Activated CD8-positive, alpha-beta memory T cell treated with anti-CD3 and anti-CD28 coated beads for 36 hours (primary cell): ENCODE data around the gene ADGRD1. TPM values are rescaled to one million over a fixed set of nuclear protein-coding genes. Genes with fewer than 3 reads are reported as not detected.
"Not testable (repeated sequence)": the region's sequence is repeated elsewhere in the genome, so short reads cannot be mapped to it uniquely, and the experiment has no call there.

ENCODE experiments used
- CTCF ChIA-PET: fragments of 350-600 bp; sonication (Branson Sonifier 250); formaldehyde crosslinking; loops from one replicate; lab custom pipeline; 2021; ENCODE audit warnings: antibody characterized with exemption; lab: Charles Lee
- POLR2A ChIA-PET: fragments of 350-600 bp; sonication (Branson Sonifier 250); formaldehyde crosslinking; loops from one replicate; lab custom pipeline; 2021; ENCODE audit warnings: antibody characterized with exemption; lab: Charles Lee
- total RNA-seq, 2 experiments: library from RNA; stranded (reverse); gene quantifications; one replicate each; pipeline ENCODE4 v1.2.3, GENCODE V29; 2021

The ADGRD1 gene
- under 1 TPM; 0.57 to 0.78 TPM for total RNA-seq

GRCh38 chr12:130953771-130954543, at the start of gene ADGRD1:
Gene ADGRD1 (plus strand): TSS chr12:130953907. CDS start chr12:130954466, 559 bp downstream.
- CTCF ChIA-PET, result no interaction called here
- POLR2A ChIA-PET, result no interaction called here

- ChIA-PET POLR2A (no interaction called here), CTCF (no interaction called here)
Measured at GRCh38 chr12:130904064-130904463, 49.6 kb upstream of the ADGRD1 start.

- CTCF ChIA-PET, POLR2A ChIA-PET: not testable (repeated sequence)
Measured at GRCh38 chr12:130904936-130905455, 48.7 kb upstream of the ADGRD1 start.

- ChIA-PET CTCF (no interaction called here), POLR2A (no interaction called here)
Measured at GRCh38 chr12:130909111-130909510, 44.6 kb upstream of the ADGRD1 start.

GRCh38 chr12:130911193-130911592, 42.5 kb upstream of the ADGRD1 start:
- CTCF ChIA-PET, result no interaction called here
- POLR2A ChIA-PET, result no interaction called here

- ChIA-PET POLR2A (no interaction called here), CTCF (no interaction called here)
Measured at GRCh38 chr12:130911933-130912332, 41.8 kb upstream of the ADGRD1 start.

GRCh38 chr12:130916241-130916911, 37.3 kb upstream of the ADGRD1 start:
- POLR2A ChIA-PET, result no interaction called here
- CTCF ChIA-PET, result interaction anchor here (1.1 kb wide), 1 partner anchor 217 kb away, joined by 4 read pairs; no protein-coding TSS in a partner anchor

GRCh38 chr12:130917607-130918006, 36.1 kb upstream of the ADGRD1 start:
- ChIA-PET CTCF (no interaction called here), POLR2A (no interaction called here)

- POLR2A ChIA-PET, result no interaction called here
- CTCF ChIA-PET, result no interaction called here
Measured at GRCh38 chr12:130919086-130919485, 34.6 kb upstream of the ADGRD1 start.

GRCh38 chr12:130920119-130920703, 33.5 kb upstream of the ADGRD1 start:
- CTCF ChIA-PET, result no interaction called here
- POLR2A ChIA-PET, result no interaction called here

- ChIA-PET CTCF (interaction anchor here (0.6 kb wide), 1 partner anchor 203 kb away, joined by 3 read pairs; no protein-coding TSS in a partner anchor), POLR2A (no interaction called here)
Measured at GRCh38 chr12:130920723-130921381, 32.9 kb upstream of the ADGRD1 start.

- CTCF ChIA-PET, result no interaction called here
- POLR2A ChIA-PET, result no interaction called here
Measured at GRCh38 chr12:130922511-130922953, 31.2 kb upstream of the ADGRD1 start.

GRCh38 chr12:130924966-130925665, 28.6 kb upstream of the ADGRD1 start:
- CTCF ChIA-PET, result interaction anchor here (0.7 kb wide), 2 partner anchors 358 to 1147 kb away, joined by 4 read pairs; no protein-coding TSS in a partner anchor
- POLR2A ChIA-PET, result no interaction called here

GRCh38 chr12:130925666-130926015, 28.1 kb upstream of the ADGRD1 start:
- ChIA-PET POLR2A (no interaction called here), CTCF (no interaction called here)

- CTCF ChIA-PET, result no interaction called here
- POLR2A ChIA-PET, result no interaction called here
Measured at GRCh38 chr12:130929363-130929762, 24.3 kb upstream of the ADGRD1 start.

GRCh38 chr12:130932061-130932930, 21.4 kb upstream of the ADGRD1 start:
- ChIA-PET CTCF (no interaction called here), POLR2A (no interaction called here)

- ChIA-PET CTCF (no interaction called here), POLR2A (no interaction called here)
Measured at GRCh38 chr12:130933269-130933995, 20.3 kb upstream of the ADGRD1 start.

GRCh38 chr12:130934753-130935152, 19.0 kb upstream of the ADGRD1 start:
- POLR2A ChIA-PET, result no interaction called here
- CTCF ChIA-PET, result no interaction called here
